ENCODE measurements around the gene HS3ST6. TPM values are rescaled to one million over a fixed set of nuclear protein-coding genes. Genes with fewer than 3 reads are reported as not detected.
A peak's percentile ranks its signal among the peaks of the same experiment; 100 is the strongest.

The HS3ST6 gene
- total and polyA plus RNA-seq, 2 of the 13 experiments (the other 11 are each of a cell fraction or from before 2014, with no cell fraction given), result not detected

- TF ChIP-seq ZSCAN30 (CRISPR knock-in tag; IDR thresholded peaks at IDR 0.05) (no peak), SNAPC4 (CRISPR knock-in tag; IDR thresholded peaks at IDR 0.05) (no peak), HNF1B (CRISPR knock-in tag; IDR thresholded peaks at IDR 0.05) (no peak; the same call in 1 of the 2 replicates), TRAFD1 (CRISPR knock-in tag; IDR thresholded peaks at IDR 0.05; ENCODE audit: borderline replicate concordance) (no peak), ZMAT5 (CRISPR knock-in tag; IDR thresholded peaks at IDR 0.05; ENCODE audit: borderline replicate concordance, low read depth) (no peak), MYNN (CRISPR knock-in tag; IDR thresholded peaks at IDR 0.05; ENCODE audit: low read depth) (no peak), ZNF382 (CRISPR knock-in tag; IDR thresholded peaks at IDR 0.05; ENCODE audit: borderline replicate concordance) (no peak), ATF4 (CRISPR knock-in tag; IDR thresholded peaks at IDR 0.05) (no peak), ZNF672 (CRISPR knock-in tag; IDR thresholded peaks at IDR 0.05) (no peak), YEATS4 (CRISPR knock-in tag; IDR thresholded peaks at IDR 0.05; ENCODE audit: borderline replicate concordance) (no peak), ATF2 (CRISPR knock-in tag; IDR thresholded peaks at IDR 0.05) (0 out of 2 replicates have a peak, but pooled peaks have one; percentile 25), ZBTB43 (CRISPR knock-in tag; conservative IDR thresholded peaks at IDR 0.05) (no peak), PHF21A (CRISPR knock-in tag; IDR thresholded peaks at IDR 0.05) (no peak), MED13 (CRISPR knock-in tag; IDR thresholded peaks at IDR 0.05) (no peak)
These were observed 14.1 kb upstream of the HS3ST6 start (continued) for GRCh38 chr16:1932050-1933028.
